ENCODE measurements around the gene CGN.

- TF ChIP-seq CTCF (conservative IDR thresholded peaks at IDR 0.05) (no peak), ZFX (IDR thresholded peaks at IDR 0.05) (no peak)
Observed at GRCh38 chr1:151549199-151549598, 38.0 kb downstream of the CGN start.
